Keratinocyte (primary cell): Measurements from ENCODE around the gene YAP1. TPM values are rescaled to one million over a fixed set of nuclear protein-coding genes. Genes with fewer than 3 reads are reported as not detected.

Experiments used
- DNase-seq: peaks from one replicate; pipeline ENCODE4 v3.0.0-alpha.2; 2011; ENCODE audit warnings: low read depth, missing footprints, low spot score
- FAIRE-seq: peaks from 2 replicates; lab custom pipeline; 2011; peaks lifted over from hg19 to GRCh38; lab: Jason Lieb, UNC
- H2AFZ ChIP-seq: 2 replicates; pipeline ENCODE4 v1.6.0; 2012; ENCODE audit warnings: low read length, control low read depth, inconsistent platforms; ENCODE audit not compliant: control insufficient read depth
- H3K27ac ChIP-seq: 2 replicates; pipeline ENCODE4 v1.5.1; 2011; ENCODE audit warnings: low read length; ENCODE audit not compliant: control insufficient read depth, insufficient read depth
- H3K27me3 ChIP-seq: 3 replicates; pipeline ENCODE4 v1.6.0; 2011; ENCODE audit warnings: low read length; ENCODE audit not compliant: control insufficient read depth, insufficient read depth; ENCODE audit errors: extremely low read depth
- H3K36me3 ChIP-seq, 2 experiments: 2 replicates in 1 of 2; 3 replicates in 1 of 2; pipeline ENCODE4 v1.5.1; 2011; ENCODE audit warnings: low read length in 2 of 2, mild to moderate bottlenecking in 1 of 2; ENCODE audit not compliant: control insufficient read depth in 2 of 2, insufficient read depth in 2 of 2; ENCODE audit errors: extremely low read depth in 1 of 2
- H3K4me1 ChIP-seq: 3 replicates; pipeline ENCODE4 v1.5.1; 2011; ENCODE audit warnings: low read length; ENCODE audit not compliant: control insufficient read depth, insufficient read depth; ENCODE audit errors: extremely low read depth
- H3K4me2 ChIP-seq: 3 replicates; pipeline ENCODE4 v1.6.0; 2011; ENCODE audit warnings: low read depth, low read length; ENCODE audit not compliant: control insufficient read depth, insufficient read depth; ENCODE audit errors: extremely low read depth
- H3K4me3 ChIP-seq, 3 experiments: fragments of 200-600 bp in 1 of 3; sonication (generic) in 1 of 3; 2 replicates in 2 of 3; 3 replicates in 1 of 3; pipeline ENCODE4 v1.5.1; 2011 to 2016; ENCODE audit warnings: low read length in 3 of 3, mild to moderate bottlenecking in 3 of 3, control low read depth in 2 of 3, inconsistent platforms in 1 of 3, low read depth in 1 of 3, mixed read lengths in 1 of 3, mixed run types in 1 of 3, moderate library complexity in 1 of 3; ENCODE audit not compliant: control insufficient read depth in 2 of 3, insufficient read depth in 2 of 3; ENCODE audit errors: extremely low read depth in 1 of 3
- H3K79me2 ChIP-seq: 2 replicates; pipeline ENCODE4 v1.6.0; 2012; ENCODE audit warnings: low read length; ENCODE audit not compliant: control insufficient read depth, insufficient read depth
- H3K9ac ChIP-seq: 3 replicates; pipeline ENCODE4 v1.6.0; 2011; ENCODE audit warnings: low read length; ENCODE audit not compliant: control insufficient read depth, insufficient read depth; ENCODE audit errors: extremely low read depth
- H3K9me1 ChIP-seq: 3 replicates; pipeline ENCODE4 v1.6.0; 2011; ENCODE audit warnings: low read length; ENCODE audit not compliant: control insufficient read depth, insufficient read depth; ENCODE audit errors: extremely low read depth
- H3K9me3 ChIP-seq: 2 replicates; pipeline ENCODE4 v1.5.1; 2012; ENCODE audit warnings: low read depth, low read length; ENCODE audit not compliant: control insufficient read depth
- H4K20me1 ChIP-seq: 3 replicates; pipeline ENCODE4 v1.6.0; 2011; ENCODE audit warnings: low read length; ENCODE audit not compliant: control insufficient read depth, insufficient read depth; ENCODE audit errors: extremely low read depth
- EZH2 ChIP-seq: IDR thresholded peaks from one replicate; pipeline ENCODE4 v1.6.1; 2012; ENCODE audit warnings: inconsistent platforms, mild to moderate bottlenecking, low read length, moderate library complexity
- dilution Hi-C: fragments of 300-500 bp; cut with MboI; formaldehyde crosslinking; loops from one replicate; pipeline ENCODE4 v1.7.0; 2020; ENCODE audit warnings: low sequenced_read_pairs; ENCODE audit not compliant: extremely low pct_ligation_motif_present
- polyA plus RNA-seq, 5 experiments: library from polyadenylated mRNA; depleted of rRNA in 3 of 5; stranded (reverse) in 3 of 5; stranded (forward) in 1 of 5; unstranded in 1 of 5; fragments of >200 nt; gene quantifications; 1 replicate in 1 of 5; 2 replicates in 3 of 5; 3 replicates in 1 of 5; pipeline versions ENCODE4 v1.2.1 to v1.2.3, GENCODE V29; 2011 to 2012; ENCODE audit warnings: missing spikeins in 2 of 5, low read depth in 1 of 5, low replicate concordance in 1 of 5
- TF ChIP-seq, protein P1 (sequence below), 3 experiments: IDR thresholded peaks in 1 of 3; conservative IDR thresholded peaks in 1 of 3; optimal IDR thresholded peaks in 1 of 3; 2 replicates in 2 of 3; 3 replicates in 1 of 3; pipeline versions ENCODE3 to v1.5.1; 2011; ENCODE audit warnings: low read length in 3 of 3, mild to moderate bottlenecking in 3 of 3, moderate library complexity in 2 of 3, control low read depth in 1 of 3, inconsistent platforms in 1 of 3; ENCODE audit not compliant: insufficient read depth in 2 of 3; ENCODE audit errors: extremely low read depth in 1 of 3

YAP1 gene
- polyA plus RNA-seq, 1 donor (not counting 4 experiments of a cell fraction or from before 2014, with no cell fraction given): 105 TPM

DNA sequence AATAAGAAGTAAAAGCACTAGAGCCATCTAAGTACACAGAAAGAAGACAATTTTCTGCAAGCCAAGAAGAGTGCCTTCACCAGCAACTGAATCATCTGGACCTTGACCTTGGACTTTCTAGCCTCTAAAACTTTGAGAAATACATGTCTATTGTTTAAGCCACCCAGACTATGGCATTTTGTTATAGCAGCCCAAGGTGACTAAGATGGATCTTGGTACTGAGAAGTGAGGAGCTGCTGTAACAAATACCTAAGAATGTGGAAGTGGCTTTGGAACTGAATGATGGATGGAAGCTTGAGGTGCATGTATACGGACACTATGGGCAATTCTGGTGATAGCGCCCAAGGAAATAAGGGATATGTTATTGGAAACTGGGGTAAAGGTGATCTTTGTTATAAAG is 48.1 kb upstream of the YAP1 start:
- peaks cover 16% of the 10 kb centered on the region for H3K4me1 ChIP-seq
- H3K9me3 ChIP-seq: no peaks in the 10 kb centered on the region
- H2AFZ ChIP-seq: no peak overlapping the region
- FAIRE-seq (no peak), DNase-seq (no peak)
- no peaks in the 10 kb centered on the region for H3K36me3 ChIP-seq
- no peak overlapping the region for H3K9ac ChIP-seq
- H3K79me2 ChIP-seq: no peaks in the 10 kb centered on the region
- no peaks in the 10 kb centered on the region for H4K20me1 ChIP-seq
- H3K9me1 ChIP-seq: no peaks in the 10 kb centered on the region
- no peak overlapping the region for H3K4me3 ChIP-seq
- dilution Hi-C loops: no loop called here
- TF ChIP-seq EZH2: no peak
- TF ChIP-seq, protein P1, sequence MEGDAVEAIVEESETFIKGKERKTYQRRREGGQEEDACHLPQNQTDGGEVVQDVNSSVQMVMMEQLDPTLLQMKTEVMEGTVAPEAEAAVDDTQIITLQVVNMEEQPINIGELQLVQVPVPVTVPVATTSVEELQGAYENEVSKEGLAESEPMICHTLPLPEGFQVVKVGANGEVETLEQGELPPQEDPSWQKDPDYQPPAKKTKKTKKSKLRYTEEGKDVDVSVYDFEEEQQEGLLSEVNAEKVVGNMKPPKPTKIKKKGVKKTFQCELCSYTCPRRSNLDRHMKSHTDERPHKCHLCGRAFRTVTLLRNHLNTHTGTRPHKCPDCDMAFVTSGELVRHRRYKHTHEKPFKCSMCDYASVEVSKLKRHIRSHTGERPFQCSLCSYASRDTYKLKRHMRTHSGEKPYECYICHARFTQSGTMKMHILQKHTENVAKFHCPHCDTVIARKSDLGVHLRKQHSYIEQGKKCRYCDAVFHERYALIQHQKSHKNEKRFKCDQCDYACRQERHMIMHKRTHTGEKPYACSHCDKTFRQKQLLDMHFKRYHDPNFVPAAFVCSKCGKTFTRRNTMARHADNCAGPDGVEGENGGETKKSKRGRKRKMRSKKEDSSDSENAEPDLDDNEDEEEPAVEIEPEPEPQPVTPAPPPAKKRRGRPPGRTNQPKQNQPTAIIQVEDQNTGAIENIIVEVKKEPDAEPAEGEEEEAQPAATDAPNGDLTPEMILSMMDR (optimal IDR thresholded peaks at IDR 0.05 in 1 of 3, IDR thresholded peaks at IDR 0.05 in 1 of 3, conservative IDR thresholded peaks at IDR 0.05 in 1 of 3; ENCODE audit: extremely low read depth in 1 of 3, insufficient read depth in 2 of 3, low read length in 3 of 3): no peak
- H3K27me3 ChIP-seq: no peaks in the 10 kb centered on the region
- no peak overlapping the region for H3K27ac ChIP-seq
- no peak overlapping the region for H3K4me2 ChIP-seq

DNA sequence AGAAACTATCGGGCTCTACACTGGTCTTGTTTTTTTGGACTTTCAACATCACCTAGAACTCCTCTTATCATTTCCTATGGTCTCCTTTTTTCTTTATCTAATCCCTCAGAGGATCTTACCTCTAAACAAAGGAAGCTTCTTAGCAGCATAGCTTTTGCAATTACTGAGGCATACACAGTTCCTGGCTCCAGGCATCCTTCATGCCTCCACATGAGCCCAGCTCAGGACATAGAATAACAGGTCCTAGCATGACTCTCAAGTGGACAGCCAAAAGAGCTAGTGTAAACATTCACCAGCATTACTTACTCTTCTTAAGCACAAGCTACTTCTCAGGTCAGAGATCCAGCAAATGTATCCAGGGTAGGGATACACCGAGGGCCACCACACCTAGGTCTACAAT is 45.9 kb upstream of the YAP1 start:
- no peak for TF ChIP-seq EZH2
- TF ChIP-seq, protein P1 (optimal IDR thresholded peaks at IDR 0.05 in 1 of 3, IDR thresholded peaks at IDR 0.05 in 1 of 3, conservative IDR thresholded peaks at IDR 0.05 in 1 of 3; ENCODE audit: extremely low read depth in 1 of 3, insufficient read depth in 2 of 3, low read length in 3 of 3): no peak
- DNase-seq (peak; percentile 48), FAIRE-seq (peak; percentile 93)
- dilution Hi-C loops: no loop called here
- peak overlapping the region; percentile 33 for H3K4me2 ChIP-seq
- H3K9me1 ChIP-seq: no peaks in the 10 kb centered on the region
- no peak overlapping the region for H3K4me3 ChIP-seq
- no peak overlapping the region for H3K27ac ChIP-seq
- H3K27me3 ChIP-seq: no peaks in the 10 kb centered on the region
- H4K20me1 ChIP-seq: no peaks in the 10 kb centered on the region
- no peak overlapping the region for H3K9ac ChIP-seq
- H3K79me2 ChIP-seq: no peaks in the 10 kb centered on the region
- H3K9me3 ChIP-seq: no peaks in the 10 kb centered on the region
- H3K4me1 ChIP-seq: peaks cover 16% of the 10 kb centered on the region
- peak overlapping the region; percentile 11 for H2AFZ ChIP-seq
- H3K36me3 ChIP-seq: no peaks in the 10 kb centered on the region
